ENCODE data around the gene FXR2. TPM values are rescaled to one million over a fixed set of nuclear protein-coding genes. Genes with fewer than 3 reads are reported as not detected.

The FXR2 gene
- total RNA-seq, 1 experiment from 2014 or later = 49.7 TPM

DNA sequence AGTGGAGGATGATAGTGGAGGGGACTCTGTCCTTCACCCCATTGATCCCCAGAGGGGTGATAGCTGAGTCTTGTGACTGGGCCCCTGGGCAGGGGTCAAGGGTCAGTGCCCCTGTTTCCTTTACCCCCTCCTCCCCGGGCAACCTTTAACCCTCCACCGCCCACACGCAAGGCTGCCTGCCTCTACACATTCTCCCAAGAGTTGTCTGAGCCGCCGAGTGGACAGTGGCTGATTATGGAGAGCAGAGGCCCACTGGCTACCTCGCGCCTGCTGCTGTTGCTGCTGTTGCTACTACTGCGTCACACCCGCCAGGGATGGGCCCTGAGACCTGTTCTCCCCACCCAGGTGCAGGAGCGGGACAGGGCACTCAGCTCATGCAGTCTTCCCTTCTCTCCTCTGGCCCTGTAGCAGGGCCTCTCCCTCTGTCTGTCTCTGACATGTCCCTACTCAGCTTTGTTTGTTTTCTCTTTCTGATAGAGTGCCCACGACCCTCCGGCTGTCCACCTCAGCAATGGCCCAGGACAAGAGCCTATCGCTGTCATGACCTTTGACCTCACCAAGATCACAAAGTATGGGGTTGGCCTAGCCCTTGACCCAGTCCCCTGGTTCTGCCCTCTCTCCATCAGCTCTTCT, 15.4 kb upstream of the FXR2 start, which contains the start of gene SHBG:
TSS of gene SHBG (plus strand) at position 197 of the 633 bp plus-strand sequence. CDS start at position 235, 38 bp downstream.
- H3K27me3 ChIP-seq (ENCODE audit: insufficient read depth, low read length) = no peaks in the 10 kb centered on the region
- H3K36me3 ChIP-seq (ENCODE audit: control insufficient read depth in 1 of 2, insufficient read depth in 2 of 2, low read length in 2 of 2) = no peaks in the 10 kb centered on the region
- no peak for ATAC-seq
- BruUV-seq (replicated peaks) = no TSS peak
- no peaks in the 10 kb centered on the region for H4K20me1 ChIP-seq (ENCODE audit: insufficient read depth)
- H3K4me2 ChIP-seq (ENCODE audit: low read length) = no peak within 1 kb of the TSS
- peaks cover 4 to 20% of the 10 kb centered on the region in 2 experiments for H3K4me1 ChIP-seq (ENCODE audit: control insufficient read depth in 1 of 2, insufficient read depth in 2 of 2, low read length in 2 of 2)
- H2AFZ ChIP-seq (ENCODE audit: low read depth, low read length, poor library complexity, severe bottlenecking) = no peak within 1 kb of the TSS
- H3K4me3 ChIP-seq (replicated peaks in 1 of 2; ENCODE audit: low read depth in 1 of 2, low read length in 2 of 2) = no peak within 1 kb of the TSS
- intact Hi-C loops (cut with micrococcal nuclease) = loop anchor here (5.0 kb wide), 1 partner anchor 427 kb away; no protein-coding TSS in a partner anchor
- ChIA-PET POLR2A (interaction anchor here (1.6 to 3.7 kb wide), 2 partner anchors 15 to 57 kb away, joined by 4 to 31 read pairs; partner anchors contain the start of genes FXR2, TP53 and WRAP53), CTCF (interaction anchor here (0.7 to 5.4 kb wide), 2 partner anchors 43 to 57 kb away, joined by 3 to 54 read pairs; partner anchors contain the start of genes TP53 and WRAP53), RAD21 (ENCODE audit: low non-redundant PET in 1 of 2, low total read pairs in 2 of 2, uncharacterized antibody in 2 of 2, unreplicated experiment in 2 of 2) (no interaction called here)
- H3K9ac ChIP-seq (ENCODE audit: low read length) = no peak within 1 kb of the TSS
- no peaks in the 10 kb centered on the region for H3K9me3 ChIP-seq (ENCODE audit: control insufficient read depth in 1 of 2, insufficient read depth in 1 of 2, low read depth in 1 of 2, low read length in 2 of 2)
- H3K79me2 ChIP-seq (ENCODE audit: insufficient read depth, low read length) = peaks cover 5% of the 10 kb centered on the region; the same call in 1 of the 2 replicates
- DNase-seq (ENCODE audit: low read depth, low spot score) = no peak
- TF ChIP-seq SP1 (IDR thresholded peaks at IDR 0.05; ENCODE audit: low read depth) (no peak), TCF7L2 (IDR thresholded peaks at IDR 0.05; ENCODE audit: borderline replicate concordance, extremely low read depth, insufficient read depth, insufficient read length) (no peak), FOSL1 (IDR thresholded peaks at IDR 0.05; ENCODE audit: low read depth) (no peak), YY1 (IDR thresholded peaks at IDR 0.05; ENCODE audit: extremely low read depth, insufficient replicate concordance, low read depth, low read length) (no peak), ZNF274 (IDR thresholded peaks at IDR 0.05; ENCODE audit: low read depth, low read length) (no peak), SIN3A (IDR thresholded peaks at IDR 0.05; ENCODE audit: low read depth) (no peak), JUND (IDR thresholded peaks at IDR 0.05) (no peak), ELF1 (IDR thresholded peaks at IDR 0.05; ENCODE audit: borderline replicate concordance, low read depth) (no peak), EZH2 (IDR thresholded peaks at IDR 0.05) (no peak), POLR2AphosphoS5 (IDR thresholded peaks at IDR 0.05; ENCODE audit: low read depth, low read length) (no peak), POLR2A (IDR thresholded peaks at IDR 0.05; ENCODE audit: borderline replicate concordance, extremely low read depth, insufficient read depth, insufficient read length) (no peak), SRF (IDR thresholded peaks at IDR 0.05; ENCODE audit: low read depth) (no peak), RAD21 (IDR thresholded peaks at IDR 0.05; ENCODE audit: low read depth) (no peak), EZH2phosphoT487 (IDR thresholded peaks at IDR 0.05; ENCODE audit: borderline replicate concordance) (no peak)
- TF ChIP-seq, protein P1, sequence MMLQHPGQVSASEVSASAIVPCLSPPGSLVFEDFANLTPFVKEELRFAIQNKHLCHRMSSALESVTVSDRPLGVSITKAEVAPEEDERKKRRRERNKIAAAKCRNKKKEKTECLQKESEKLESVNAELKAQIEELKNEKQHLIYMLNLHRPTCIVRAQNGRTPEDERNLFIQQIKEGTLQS (IDR thresholded peaks at IDR 0.05) = no peak
- TF ChIP-seq, protein P2, sequence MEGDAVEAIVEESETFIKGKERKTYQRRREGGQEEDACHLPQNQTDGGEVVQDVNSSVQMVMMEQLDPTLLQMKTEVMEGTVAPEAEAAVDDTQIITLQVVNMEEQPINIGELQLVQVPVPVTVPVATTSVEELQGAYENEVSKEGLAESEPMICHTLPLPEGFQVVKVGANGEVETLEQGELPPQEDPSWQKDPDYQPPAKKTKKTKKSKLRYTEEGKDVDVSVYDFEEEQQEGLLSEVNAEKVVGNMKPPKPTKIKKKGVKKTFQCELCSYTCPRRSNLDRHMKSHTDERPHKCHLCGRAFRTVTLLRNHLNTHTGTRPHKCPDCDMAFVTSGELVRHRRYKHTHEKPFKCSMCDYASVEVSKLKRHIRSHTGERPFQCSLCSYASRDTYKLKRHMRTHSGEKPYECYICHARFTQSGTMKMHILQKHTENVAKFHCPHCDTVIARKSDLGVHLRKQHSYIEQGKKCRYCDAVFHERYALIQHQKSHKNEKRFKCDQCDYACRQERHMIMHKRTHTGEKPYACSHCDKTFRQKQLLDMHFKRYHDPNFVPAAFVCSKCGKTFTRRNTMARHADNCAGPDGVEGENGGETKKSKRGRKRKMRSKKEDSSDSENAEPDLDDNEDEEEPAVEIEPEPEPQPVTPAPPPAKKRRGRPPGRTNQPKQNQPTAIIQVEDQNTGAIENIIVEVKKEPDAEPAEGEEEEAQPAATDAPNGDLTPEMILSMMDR (IDR thresholded peaks at IDR 0.05 in 2 of 3, conservative IDR thresholded peaks at IDR 0.05 in 1 of 3; ENCODE audit: borderline replicate concordance in 1 of 3, insufficient read depth in 1 of 3, low read depth in 2 of 3, low read length in 2 of 3) = no peak
- TF ChIP-seq, protein P3, sequence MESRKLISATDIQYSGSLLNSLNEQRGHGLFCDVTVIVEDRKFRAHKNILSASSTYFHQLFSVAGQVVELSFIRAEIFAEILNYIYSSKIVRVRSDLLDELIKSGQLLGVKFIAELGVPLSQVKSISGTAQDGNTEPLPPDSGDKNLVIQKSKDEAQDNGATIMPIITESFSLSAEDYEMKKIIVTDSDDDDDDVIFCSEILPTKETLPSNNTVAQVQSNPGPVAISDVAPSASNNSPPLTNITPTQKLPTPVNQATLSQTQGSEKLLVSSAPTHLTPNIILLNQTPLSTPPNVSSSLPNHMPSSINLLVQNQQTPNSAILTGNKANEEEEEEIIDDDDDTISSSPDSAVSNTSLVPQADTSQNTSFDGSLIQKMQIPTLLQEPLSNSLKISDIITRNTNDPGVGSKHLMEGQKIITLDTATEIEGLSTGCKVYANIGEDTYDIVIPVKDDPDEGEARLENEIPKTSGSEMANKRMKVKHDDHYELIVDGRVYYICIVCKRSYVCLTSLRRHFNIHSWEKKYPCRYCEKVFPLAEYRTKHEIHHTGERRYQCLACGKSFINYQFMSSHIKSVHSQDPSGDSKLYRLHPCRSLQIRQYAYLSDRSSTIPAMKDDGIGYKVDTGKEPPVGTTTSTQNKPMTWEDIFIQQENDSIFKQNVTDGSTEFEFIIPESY (IDR thresholded peaks at IDR 0.05; ENCODE audit: extremely low read depth, insufficient replicate concordance, low read length) = no peak
- H3K9me2 ChIP-seq (ENCODE audit: insufficient read depth) = no peaks in the 10 kb centered on the region
- H3K27ac ChIP-seq (ENCODE audit: low read depth, low read length) = no peak within 1 kb of the TSS
